Measurements from ENCODE around the gene LENG1. TPM values are rescaled to one million over a fixed set of nuclear protein-coding genes. Genes with fewer than 3 reads are reported as not detected.
A peak's percentile ranks its signal among the peaks of the same experiment; 100 is the strongest.

Gene LENG1
- total and polyA plus RNA-seq, 2 donors (not counting 3 experiments of a cell fraction or from before 2014, with no cell fraction given) = 3.0 to 5.0 TPM

- no TSS peak for BruUV-seq (replicated peaks)
- no peaks in the 10 kb centered on the region for H3K9me3 ChIP-seq (replicated peaks; ENCODE audit: control insufficient read depth, insufficient read depth, low read length)
- FAIRE-seq = peak; percentile 66
- intact Hi-C loops (cut with micrococcal nuclease) (loop anchor here (1.0 kb wide), 1 partner anchor 10 kb away; the partner anchor contains the start of gene LENG1), dilution Hi-C loops (cut with MboI; ENCODE audit: extremely low pct_ligation_motif_present, low sequenced_read_pairs) (no loop called here)
- H3K79me2 ChIP-seq (ENCODE audit: control insufficient read depth, insufficient read depth, low read length) = no peaks in the 10 kb centered on the region
- no peak overlapping the region for H2AFZ ChIP-seq (ENCODE audit: low read depth, low read length)
- ChIA-PET CTCF (interaction anchor here (0.6 to 2.1 kb wide), 3 partner anchors 12 to 124 kb away, joined by 3 to 6 read pairs (median 3); partner anchors contain the start of gene CNOT3), POLR2A (interaction anchor here (0.6 kb wide), 1 partner anchor 12 kb away, joined by 3 read pairs; no protein-coding TSS in a partner anchor)
- H3K27me3 ChIP-seq (ENCODE audit: control insufficient read depth in 2 of 2, insufficient read depth in 2 of 2, low read length in 2 of 2) = no peaks in the 10 kb centered on the region
- no peak overlapping the region for H3K4me2 ChIP-seq (ENCODE audit: insufficient read depth, low read length)
- TF ChIP-seq FOS (IDR thresholded peaks at IDR 0.05; ENCODE audit: borderline replicate concordance, insufficient read depth, low read length) = no peak
- peak; percentile 53 for TF ChIP-seq POLR2A (IDR thresholded peaks at IDR 0.05; ENCODE audit: low read depth, low read length)
- no peak for TF ChIP-seq MAX (IDR thresholded peaks at IDR 0.05; ENCODE audit: insufficient read depth, insufficient read length)
- no peak for TF ChIP-seq EZH2 (IDR thresholded peaks at IDR 0.05; ENCODE audit: borderline replicate concordance, low read depth, low read length, severe bottlenecking)
- TF ChIP-seq CTCF (IDR thresholded peaks at IDR 0.05; ENCODE audit: extremely low read depth in 1 of 2, insufficient read depth in 1 of 2, low read depth in 1 of 2, low read length in 2 of 2) = no peak
- no peak for TF ChIP-seq GATA2 (IDR thresholded peaks at IDR 0.05; ENCODE audit: insufficient read depth, insufficient read length, low read depth, low read length)
- peak; percentile 73 for TF ChIP-seq POLR2AphosphoS5 (IDR thresholded peaks at IDR 0.05; ENCODE audit: insufficient read depth, low read depth, low read length)
- TF ChIP-seq MYC (IDR thresholded peaks at IDR 0.05; ENCODE audit: low read depth, low read length) = no peak
- TF ChIP-seq JUN (IDR thresholded peaks at IDR 0.05; ENCODE audit: borderline replicate concordance, insufficient read depth, insufficient read length, low read depth) = no peak
- H3K36me3 ChIP-seq (ENCODE audit: control insufficient read depth in 2 of 2, extremely low read depth in 1 of 2, insufficient read depth in 2 of 2, low read length in 2 of 2) = peaks cover 19 to 79% of the 10 kb centered on the region in 2 experiments
- H3K9me1 ChIP-seq (replicated peaks; ENCODE audit: control insufficient read depth, extremely low read depth, insufficient read depth, low read length) = no peaks in the 10 kb centered on the region
- H4K20me1 ChIP-seq (replicated peaks; ENCODE audit: control insufficient read depth, extremely low read depth, insufficient read depth, low read length) = no peaks in the 10 kb centered on the region
- peak overlapping the region; percentile 10 for H3K27ac ChIP-seq (ENCODE audit: insufficient read depth, low read depth, low read length)
- H3K4me3 ChIP-seq (replicated peaks in 1 of 3; ENCODE audit: insufficient read depth in 1 of 3, low read depth in 1 of 3, low read length in 3 of 3) = no peak overlapping the region
- H3K9ac ChIP-seq (replicated peaks; ENCODE audit: extremely low read depth, insufficient read depth, low read length) = no peak overlapping the region
- H3K4me1 ChIP-seq (ENCODE audit: control insufficient read depth, extremely low read depth, insufficient read depth, low read length) = no peaks in the 10 kb centered on the region
- DNase-seq (ENCODE audit: low read depth, low spot score) = peak; percentile 82
Measured at GRCh38 chr19:54149021-54149812, 10.3 kb downstream of the LENG1 start.
